ENCODE measurements around the gene DIS3L2. TPM values are rescaled to one million over a fixed set of nuclear protein-coding genes. Genes with fewer than 3 reads are reported as not detected.
A peak's percentile ranks its signal among the peaks of the same experiment; 100 is the strongest.
"Not testable (repeated sequence)": the region's sequence is repeated elsewhere in the genome, so short reads cannot be mapped to it uniquely, and the experiment has no call there.

Gene DIS3L2
- total RNA-seq, 1 experiment from 2014 or later = 20.2 TPM

DNA sequence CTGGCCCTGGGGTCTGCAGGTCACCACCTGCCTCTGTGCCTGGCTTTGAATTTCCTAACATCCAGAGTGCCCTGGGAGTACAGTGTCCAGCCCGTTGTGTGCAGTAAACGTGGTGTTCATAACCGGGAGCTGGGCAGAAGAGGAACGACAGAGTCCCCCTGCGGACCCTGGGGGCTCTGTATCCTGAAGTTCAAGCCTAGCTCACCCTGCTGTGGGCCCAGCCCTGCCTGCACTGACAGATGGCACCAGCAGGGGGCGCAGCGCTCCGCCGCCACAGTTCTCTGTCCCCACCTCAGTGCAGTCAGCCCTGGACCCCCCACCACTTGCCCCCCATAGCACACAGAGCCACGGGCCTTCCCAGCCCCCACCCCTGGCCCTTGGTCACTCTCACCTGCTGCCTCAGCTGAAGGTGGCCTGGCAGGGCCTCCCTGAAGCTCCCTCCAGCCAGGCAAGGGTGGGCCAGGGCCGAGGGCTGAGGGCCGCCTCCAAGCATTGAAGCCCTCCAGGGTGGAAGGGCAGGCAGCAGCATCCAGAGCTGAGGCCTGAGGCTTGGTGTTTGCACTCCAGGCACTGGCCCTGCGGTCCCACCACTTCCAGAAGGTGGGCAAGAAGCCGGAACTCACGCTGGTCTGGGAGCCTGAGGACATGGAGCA, 373.8 kb downstream of the DIS3L2 start:
- DNase-seq (ENCODE audit: low read depth); in situ Hi-C loops (cut with HindIII; ENCODE audit: low pct_unique_long_range_greater_than_20kb, low sequenced_read_pairs): not testable (repeated sequence)

DNA sequence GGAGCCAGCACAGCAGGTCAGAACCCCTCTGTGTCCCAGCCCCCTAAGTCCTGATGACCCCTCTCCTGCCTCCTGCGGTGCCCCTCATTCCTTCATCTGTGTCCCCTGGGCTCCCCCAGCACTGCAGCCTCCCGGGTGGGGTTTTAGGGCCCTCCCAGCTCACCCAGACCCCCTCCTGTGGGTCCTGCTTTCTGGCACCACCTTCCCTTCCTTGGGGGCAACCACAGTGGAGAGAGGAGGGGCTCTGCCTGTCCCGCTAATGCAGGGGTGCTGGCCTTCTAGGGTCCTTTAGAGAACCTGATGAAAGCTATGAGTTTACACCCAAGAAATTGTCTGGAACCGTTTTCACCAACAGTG, 374.3 kb downstream of the DIS3L2 start:
- in situ Hi-C loops (cut with HindIII; ENCODE audit: low pct_unique_long_range_greater_than_20kb, low sequenced_read_pairs) = no loop called here
- no peak for DNase-seq (ENCODE audit: low read depth)

DNA sequence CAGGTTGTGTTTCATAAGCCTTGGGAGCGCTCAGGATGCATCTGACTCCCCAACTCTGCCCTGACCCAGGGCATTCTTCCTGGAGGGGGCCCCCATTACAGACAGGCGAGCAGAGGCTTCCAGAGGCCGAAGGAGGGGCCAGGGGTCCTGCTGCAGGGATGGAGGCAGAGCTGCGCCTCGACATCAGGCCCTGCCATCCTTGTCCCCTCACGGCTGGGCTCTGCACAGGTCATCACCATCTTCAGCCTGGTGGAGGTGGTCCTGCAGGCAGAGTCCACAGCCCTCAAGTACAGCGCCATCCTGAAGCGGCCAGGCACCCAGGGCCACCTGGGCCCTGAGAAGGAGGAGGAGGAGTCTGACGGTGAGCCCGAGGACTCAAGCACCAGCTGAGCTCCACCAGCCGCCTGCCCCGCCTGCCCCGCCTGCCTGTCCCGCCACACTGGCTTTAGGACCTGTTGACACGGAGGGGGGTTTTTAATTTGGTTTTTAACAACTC, 374.8 kb downstream of the DIS3L2 start:
- in situ Hi-C loops (cut with HindIII; ENCODE audit: low pct_unique_long_range_greater_than_20kb, low sequenced_read_pairs) = no loop called here
- DNase-seq (ENCODE audit: low read depth) = no peak

DNA sequence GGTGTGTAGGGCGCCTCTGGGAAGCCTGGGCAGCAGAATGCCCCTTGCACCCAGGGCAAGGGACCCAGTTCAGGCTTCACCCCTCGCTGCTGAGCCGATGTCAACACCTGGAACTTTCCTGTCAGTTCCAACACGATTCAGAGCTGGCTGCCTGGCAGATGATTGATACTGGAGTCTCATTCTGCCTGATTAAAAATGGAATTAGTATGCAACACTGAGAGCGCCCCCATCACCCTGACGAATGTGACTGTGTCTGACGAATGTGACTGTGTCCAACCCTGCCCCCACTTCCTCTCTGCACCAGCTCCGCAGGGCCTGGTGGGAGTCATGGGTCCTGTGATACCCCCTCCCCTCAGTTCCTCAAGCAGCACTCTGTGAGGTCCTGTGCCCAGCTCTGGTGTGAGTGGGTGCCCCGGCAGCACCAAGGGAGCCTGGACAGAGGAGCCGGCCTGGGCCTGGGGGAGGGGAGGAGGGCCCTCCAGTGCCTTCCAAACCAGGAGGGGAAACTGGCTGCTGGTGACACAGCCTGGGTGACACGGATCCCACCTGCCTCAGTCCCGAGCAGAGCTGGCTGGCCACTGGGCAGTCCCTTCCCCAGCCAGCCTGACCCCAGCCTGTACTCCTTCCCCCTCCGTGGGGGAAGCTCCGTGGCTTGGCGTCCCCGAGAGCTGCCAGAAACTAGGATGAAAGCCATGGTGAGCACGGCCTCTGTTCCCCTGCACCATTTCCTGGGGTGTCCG, 375.6 kb downstream of the DIS3L2 start:
- in situ Hi-C loops (cut with HindIII; ENCODE audit: low pct_unique_long_range_greater_than_20kb, low sequenced_read_pairs) = no loop called here
- no peak for DNase-seq (ENCODE audit: low read depth)

DNA sequence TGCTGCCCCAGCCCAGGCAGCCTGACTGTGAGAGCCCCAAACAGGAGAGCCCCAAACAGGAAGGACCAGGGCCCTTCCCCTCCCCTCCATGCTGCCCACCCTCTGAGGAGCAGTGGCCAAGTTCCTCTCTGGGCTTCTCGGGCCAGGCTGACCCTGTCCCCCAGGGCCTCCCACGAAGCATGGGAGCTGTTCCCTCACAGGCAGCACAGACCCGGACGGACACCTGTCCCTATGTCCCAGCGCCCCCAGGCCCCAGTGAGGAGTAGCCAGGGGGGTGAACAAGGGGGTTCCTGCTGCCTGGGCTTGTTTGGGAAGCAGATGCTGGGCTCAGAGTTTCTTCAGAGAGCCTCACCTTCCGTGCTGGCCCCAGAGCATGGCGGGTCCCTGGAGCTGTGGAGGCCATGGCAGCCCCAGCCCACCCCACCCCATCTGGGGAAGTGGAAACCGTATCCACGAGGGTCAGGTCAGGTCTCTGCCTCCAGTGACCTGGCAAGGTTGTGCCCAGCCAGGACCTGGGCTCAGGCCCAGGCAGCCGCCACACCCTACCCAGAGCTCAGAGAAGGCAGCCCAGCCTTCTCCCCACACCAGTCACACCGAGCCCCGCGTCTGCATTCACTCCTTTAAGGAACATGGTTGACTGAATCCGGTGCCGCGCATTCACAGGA, 376.7 kb downstream of the DIS3L2 start:
- DNase-seq (ENCODE audit: low read depth); in situ Hi-C loops (cut with HindIII; ENCODE audit: low pct_unique_long_range_greater_than_20kb, low sequenced_read_pairs): not testable (repeated sequence)

DNA sequence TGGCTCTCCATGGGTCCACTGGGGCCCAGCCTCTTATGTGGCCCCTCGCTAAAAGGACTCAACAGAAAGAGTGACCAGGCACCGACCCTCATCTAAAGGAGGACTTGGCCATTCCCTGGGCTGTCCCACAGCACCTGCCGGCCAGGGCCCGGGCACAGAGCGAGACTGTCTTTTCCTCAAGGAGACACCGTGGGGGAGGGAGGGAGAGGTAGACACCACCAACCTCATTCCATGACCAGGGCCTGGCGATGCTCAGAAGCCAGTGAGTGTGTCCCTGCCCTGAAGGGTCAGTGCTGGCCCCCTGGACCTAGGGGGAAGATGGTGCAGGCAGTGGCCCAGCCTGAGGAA, 377.2 kb downstream of the DIS3L2 start:
- no peak for DNase-seq (ENCODE audit: low read depth)
- in situ Hi-C loops (cut with HindIII; ENCODE audit: low pct_unique_long_range_greater_than_20kb, low sequenced_read_pairs) = no loop called here

DNA sequence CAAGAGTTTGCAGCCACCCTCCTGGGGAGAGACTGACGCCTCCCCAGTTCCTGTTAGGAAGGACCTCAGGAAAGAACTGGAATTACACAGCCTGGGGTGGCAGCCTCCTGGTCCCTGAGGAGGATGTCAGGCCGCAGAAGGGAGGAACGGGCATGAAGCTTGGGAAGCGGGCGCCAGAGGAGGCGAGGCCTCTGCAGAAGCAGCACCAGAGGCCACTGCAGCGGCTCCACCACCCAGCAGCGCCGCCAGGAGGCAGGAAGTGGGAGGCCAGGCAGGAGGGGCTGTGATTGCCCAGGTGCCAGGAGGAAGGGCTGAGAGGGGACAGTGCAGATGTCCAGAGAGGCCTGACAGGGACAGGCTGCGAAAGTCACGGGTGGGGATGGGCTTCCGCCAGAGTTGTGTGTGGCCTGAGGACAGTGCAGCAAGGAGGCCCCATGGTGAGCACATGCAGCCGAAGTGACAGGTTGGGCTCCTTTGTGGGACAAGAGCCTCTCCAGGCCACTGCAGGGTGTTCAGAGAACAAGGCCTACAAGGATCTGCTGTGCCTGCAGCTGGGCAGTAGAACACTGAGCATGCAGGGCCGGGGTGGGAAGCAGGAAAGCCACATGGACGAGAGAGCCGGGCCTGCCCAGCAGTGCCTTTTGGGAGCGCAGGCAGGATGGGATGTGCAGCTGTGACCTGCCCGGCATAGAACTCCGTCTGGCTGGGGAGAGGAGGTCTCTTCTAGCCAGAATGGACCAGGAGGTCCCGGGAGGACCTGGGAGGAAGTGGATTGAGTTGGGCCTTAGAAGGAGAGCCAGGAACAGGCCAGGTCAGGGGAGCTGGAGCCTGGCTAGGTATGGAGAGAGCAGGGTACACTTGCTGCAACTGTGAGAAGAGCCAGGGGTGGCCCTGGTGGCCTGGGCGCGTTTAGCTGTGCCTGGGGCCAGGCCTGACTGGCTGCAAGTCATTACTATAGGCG, 377.9 kb downstream of the DIS3L2 start:
- in situ Hi-C loops (cut with HindIII; ENCODE audit: low pct_unique_long_range_greater_than_20kb, low sequenced_read_pairs) = no loop called here
- no peak for DNase-seq (ENCODE audit: low read depth)

DNA sequence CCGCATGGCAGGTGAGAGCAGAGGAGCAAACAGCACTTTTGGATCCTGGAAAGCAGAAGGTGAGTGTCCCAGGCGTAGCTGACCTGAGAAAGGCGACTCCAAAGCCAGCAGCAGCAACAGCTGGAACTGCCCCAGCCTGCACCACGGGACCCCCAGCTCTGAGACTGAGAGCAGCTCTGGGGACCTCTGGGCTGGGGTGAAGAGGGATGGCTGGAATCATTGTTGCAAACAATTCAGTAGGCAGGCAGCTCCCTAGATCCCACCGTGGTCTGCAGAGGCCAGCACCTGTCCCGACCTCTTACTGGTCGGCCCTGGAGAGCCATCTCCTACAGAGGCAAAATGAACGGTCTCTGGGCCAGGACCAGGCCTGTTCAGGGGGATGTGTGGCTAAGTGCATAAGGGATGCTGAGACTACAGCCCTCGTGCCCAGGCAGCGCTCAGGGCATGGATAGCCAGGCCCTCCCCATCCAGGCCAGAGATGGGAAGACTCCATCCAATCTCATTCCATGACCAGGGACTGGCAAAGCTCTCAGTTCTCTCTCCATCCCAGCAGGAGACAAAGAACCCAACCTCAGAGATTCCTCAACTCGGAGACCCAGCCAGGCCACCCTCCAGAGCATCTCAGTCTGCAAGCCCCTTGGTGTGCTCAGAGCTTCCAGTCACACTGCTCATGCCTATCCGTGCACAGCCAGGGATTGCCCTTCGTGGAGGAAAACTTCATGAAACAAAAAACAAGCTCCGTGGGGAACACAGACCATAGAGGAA, 378.8 kb downstream of the DIS3L2 start:
- DNase-seq (ENCODE audit: low read depth) = no peak
- in situ Hi-C loops (cut with HindIII; ENCODE audit: low pct_unique_long_range_greater_than_20kb, low sequenced_read_pairs) = no loop called here

DNA sequence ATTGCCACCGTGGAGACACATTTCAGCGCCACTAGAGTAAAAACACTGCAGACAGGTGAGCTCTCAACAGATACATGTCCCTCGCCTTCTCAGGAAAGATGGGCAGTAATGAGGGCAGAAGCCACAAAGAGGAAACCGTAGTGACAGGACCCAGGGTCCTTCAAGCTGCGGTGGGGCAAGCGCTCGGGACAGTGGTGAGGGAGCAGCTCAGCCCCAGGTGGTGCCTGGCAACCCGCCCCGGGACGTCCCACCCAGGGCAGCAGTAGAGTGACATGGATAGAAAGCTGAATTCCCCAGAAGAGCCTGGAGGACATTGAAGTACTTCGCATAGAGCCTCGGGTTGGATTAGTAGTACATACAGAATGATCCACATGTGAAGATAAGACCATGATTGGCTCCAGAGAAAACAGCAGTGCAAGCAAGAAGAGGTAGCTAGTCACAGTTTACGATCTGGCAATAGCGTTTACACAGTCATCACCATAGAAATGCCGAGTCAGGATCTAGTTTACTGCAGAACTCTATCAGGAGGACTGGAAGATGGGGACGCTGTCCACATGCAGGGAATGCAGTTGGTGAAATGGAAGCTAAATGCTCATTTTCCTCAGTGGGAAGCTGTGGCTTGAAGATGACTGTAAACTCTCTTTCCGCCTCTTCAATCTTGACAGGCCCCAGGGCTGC, 379.7 kb downstream of the DIS3L2 start:
- in situ Hi-C loops (cut with HindIII; ENCODE audit: low pct_unique_long_range_greater_than_20kb, low sequenced_read_pairs) = no loop called here
- no peak for DNase-seq (ENCODE audit: low read depth)

DNA sequence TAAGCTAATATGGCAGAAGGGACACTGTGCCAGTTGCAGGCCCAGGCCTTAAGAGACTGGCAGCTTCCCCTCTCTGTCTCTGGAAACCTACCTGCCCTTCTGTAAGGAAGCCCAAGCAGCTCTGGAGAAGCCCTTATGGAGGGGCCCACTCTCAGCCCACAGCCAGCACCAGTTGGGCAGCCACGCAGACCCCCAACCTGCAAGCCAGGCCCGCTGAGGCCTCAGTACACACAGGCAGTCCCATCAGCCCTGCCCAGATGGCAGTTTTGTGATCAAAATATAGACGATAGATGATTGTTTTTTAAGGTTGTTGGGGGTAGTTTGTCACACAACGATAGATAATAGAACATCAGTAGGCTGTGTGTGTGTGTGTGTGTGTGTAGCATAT, 380.2 kb downstream of the DIS3L2 start:
- DNase-seq (ENCODE audit: low read depth) = no peak
- in situ Hi-C loops (cut with HindIII; ENCODE audit: low pct_unique_long_range_greater_than_20kb, low sequenced_read_pairs) = no loop called here

DNA sequence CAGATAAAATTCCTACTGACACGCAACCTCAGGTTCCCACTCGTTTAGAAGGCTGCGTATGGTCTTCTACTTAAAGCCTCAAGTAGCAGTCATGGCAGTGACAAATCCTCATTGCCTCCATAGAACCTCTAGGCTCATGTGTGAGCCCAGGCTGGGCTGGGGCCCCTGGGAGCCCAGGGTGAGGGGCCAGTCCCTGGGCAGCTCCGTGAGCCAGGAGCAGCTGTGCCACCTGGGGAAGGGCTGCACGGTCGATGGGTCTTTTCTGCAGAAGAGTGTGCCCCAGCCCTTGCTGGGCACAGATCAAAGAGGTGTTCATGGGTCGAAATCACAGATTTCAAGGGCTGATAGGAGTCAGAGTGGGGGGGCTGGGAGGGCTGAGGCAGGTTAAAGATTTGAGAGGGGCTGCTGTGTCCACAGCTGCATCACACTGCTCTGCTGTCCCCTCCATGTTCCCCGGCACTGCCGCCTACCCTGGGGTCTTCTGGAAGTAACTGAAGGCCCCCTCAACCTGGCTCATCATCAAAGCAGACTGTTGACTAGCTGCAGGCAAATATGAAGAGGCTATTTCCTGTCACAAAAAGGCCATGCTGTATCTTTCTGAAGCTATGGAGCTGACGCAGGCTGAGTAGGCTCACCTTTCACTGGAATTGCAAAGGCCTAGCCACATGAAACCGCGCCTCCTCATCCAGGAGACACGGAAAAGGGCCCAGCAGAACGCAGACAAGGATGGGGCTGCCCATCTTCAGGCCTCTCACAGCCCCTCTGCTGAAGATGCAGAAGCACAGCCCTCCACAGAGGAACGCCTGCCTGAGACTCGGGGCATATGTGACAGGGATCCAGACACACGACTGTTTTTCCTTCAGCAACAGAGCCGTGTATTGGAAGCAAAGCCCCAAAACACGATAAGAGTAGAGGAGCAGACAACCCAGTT, 381.4 kb downstream of the DIS3L2 start:
- DNase-seq (ENCODE audit: low read depth) = no peak
- in situ Hi-C loops (cut with HindIII; ENCODE audit: low pct_unique_long_range_greater_than_20kb, low sequenced_read_pairs) = no loop called here

DNA sequence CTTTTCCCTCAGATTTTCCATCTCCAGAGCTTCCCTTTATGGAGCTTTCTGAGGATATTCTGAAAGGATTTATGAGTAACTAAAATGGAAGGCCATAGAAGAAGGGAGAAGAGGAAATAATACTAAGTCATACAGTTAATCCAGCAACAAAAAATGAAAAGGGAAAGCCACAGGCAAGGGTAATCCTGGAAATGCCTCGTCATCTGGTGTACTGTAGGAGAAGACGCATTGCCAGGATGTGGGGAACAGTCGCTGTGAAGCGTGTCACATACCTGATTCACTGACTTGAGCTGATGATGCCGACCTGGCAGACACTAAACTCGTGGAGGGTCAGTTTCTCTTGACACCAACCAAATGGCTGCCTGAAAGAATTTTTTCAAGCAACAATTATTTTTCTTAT, 382.3 kb downstream of the DIS3L2 start:
- DNase-seq (ENCODE audit: low read depth) = no peak
- in situ Hi-C loops (cut with HindIII; ENCODE audit: low pct_unique_long_range_greater_than_20kb, low sequenced_read_pairs) = no loop called here

DNA sequence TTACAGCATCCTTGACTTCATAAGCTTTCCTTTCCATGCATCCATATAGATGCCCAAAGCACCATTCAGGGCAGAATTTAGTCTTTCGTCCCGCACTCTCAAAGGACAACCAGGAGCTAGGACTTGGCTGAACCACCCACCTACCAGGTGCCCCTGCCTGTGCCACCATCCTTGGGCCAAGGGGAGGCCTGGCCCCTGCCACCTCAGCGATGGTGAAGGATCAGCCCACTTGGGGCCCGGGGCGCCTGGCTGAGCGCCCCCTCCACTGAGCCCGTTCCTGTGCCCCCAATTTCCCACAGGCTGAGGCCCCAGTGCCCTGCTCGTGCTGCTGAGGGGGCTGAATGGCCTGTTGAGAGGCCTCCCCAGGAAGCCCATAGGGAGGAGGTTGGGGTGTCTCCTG, 383.7 kb downstream of the DIS3L2 start:
- DNase-seq (ENCODE audit: low read depth) = no peak
- in situ Hi-C loops (cut with HindIII; ENCODE audit: low pct_unique_long_range_greater_than_20kb, low sequenced_read_pairs) = no loop called here

DNA sequence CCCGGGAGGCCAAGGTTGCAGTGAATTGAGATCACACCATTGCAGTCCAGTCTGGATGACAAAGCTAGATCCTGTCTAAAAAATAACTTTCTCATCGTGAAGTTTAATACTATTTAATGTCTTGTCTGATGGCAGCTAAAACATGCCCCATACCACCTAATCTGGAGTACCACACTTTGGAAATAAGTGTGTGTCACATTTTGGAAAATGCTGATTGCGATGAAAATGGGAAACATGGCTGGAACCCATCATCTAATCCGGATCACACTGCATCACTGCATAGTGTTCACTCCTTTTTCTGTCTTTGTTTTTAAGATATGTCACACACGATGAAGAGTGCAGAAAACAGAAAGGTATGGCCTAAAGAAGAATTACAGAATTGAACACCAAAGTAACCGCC, 385.9 kb downstream of the DIS3L2 start:
- in situ Hi-C loops (cut with HindIII; ENCODE audit: low pct_unique_long_range_greater_than_20kb, low sequenced_read_pairs) = no loop called here
- DNase-seq (ENCODE audit: low read depth) = no peak

DNA sequence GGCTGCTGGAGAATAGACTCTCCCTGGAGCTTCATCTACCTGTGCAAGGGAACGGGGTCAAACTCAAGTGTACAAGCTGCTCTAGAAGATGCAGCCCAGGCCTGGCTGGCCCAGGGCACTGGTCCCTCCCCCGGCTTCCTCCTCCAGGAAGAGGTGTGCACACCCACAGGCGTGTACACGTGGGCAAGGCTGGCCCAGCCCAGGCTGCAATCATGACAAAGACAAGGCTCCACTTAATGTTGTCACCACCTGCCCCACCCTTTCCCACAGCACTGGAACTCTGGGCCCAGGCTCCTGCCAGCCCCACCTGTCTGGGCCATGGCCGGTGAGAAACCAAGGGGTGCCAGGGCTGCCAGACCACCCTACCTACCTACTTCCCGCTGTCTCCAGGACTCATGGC, 387.4 kb downstream of the DIS3L2 start:
- peak; percentile 35 for DNase-seq (ENCODE audit: low read depth)
- in situ Hi-C loops (cut with HindIII; ENCODE audit: low pct_unique_long_range_greater_than_20kb, low sequenced_read_pairs) = no loop called here

DNA sequence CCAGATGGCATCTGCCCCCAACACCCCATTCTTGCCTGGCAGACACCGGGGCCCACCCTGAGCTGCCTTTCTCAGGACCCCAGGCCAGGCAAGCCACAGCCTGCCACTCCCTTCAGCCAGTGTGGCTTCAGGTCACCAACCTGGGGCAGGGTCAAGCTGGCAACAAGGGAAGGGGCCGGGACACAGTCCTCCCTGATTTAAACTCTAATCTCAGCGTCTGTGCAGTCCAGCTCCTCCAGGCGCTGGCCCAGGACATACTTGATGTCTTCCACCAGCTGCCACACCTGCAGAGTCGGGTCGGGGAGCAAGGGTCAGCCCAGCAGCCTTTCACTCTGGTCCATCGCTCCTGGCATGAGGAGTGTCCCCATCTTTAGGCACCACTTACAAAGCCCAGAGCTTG, 388.0 kb downstream of the DIS3L2 start:
- in situ Hi-C loops (cut with HindIII; ENCODE audit: low pct_unique_long_range_greater_than_20kb, low sequenced_read_pairs) = no loop called here
- DNase-seq (ENCODE audit: low read depth) = no peak
